ENCODE results near the gene B3GAT1.

B3GAT1 gene

GRCh38 chr11:134330611-134331353, 81.3 kb downstream of the B3GAT1 start:
- CTCF ChIA-PET = no interaction called here
- POLR2A ChIA-PET = no interaction called here
- TF ChIP-seq CTBP1 (IDR thresholded peaks at IDR 0.05; ENCODE audit: borderline replicate concordance) (no peak), FOXK2 (IDR thresholded peaks at IDR 0.05) (no peak), FOXM1 (IDR thresholded peaks at IDR 0.05; ENCODE audit: borderline replicate concordance) (no peak), LEF1 (IDR thresholded peaks at IDR 0.05; ENCODE audit: borderline replicate concordance) (no peak), ZNF384 (IDR thresholded peaks at IDR 0.05) (no peak), BHLHE40 (IDR thresholded peaks at IDR 0.05; ENCODE audit: borderline replicate concordance) (no peak), FOXA1 (IDR thresholded peaks at IDR 0.05) (no peak), SUZ12 (IDR thresholded peaks at IDR 0.05) (no peak), ELF4 (IDR thresholded peaks at IDR 0.05) (no peak), SP1 (IDR thresholded peaks at IDR 0.05) (no peak), L3MBTL2 (conservative IDR thresholded peaks at IDR 0.05) (no peak)
- no peak for DNase-seq (ENCODE audit: extremely low spot score)

All from HEK293T (cell line).